IPS-15b (cell line): ENCODE results near the gene ZMIZ1.

Experiments
- H3K27me3 ChIP-seq: one replicate; pipeline ENCODE4 v1.6.1; 2013; ENCODE audit warnings: low read length; ENCODE audit not compliant: control insufficient read depth, insufficient read depth
- H3K36me3 ChIP-seq: one replicate; pipeline ENCODE4 v1.6.1; 2013; ENCODE audit warnings: low read length; ENCODE audit not compliant: control insufficient read depth, insufficient read depth
- H3K4me1 ChIP-seq: one replicate; pipeline ENCODE4 v1.6.1; 2013; ENCODE audit warnings: mild to moderate bottlenecking, low read length; ENCODE audit not compliant: control insufficient read depth, insufficient read depth
- H3K4me3 ChIP-seq: one replicate; pipeline ENCODE4 v1.5.1; 2013; ENCODE audit warnings: low read depth, low read length
- H3K9ac ChIP-seq: one replicate; pipeline ENCODE4 v1.6.1; 2013; ENCODE audit warnings: low read depth, mild to moderate bottlenecking, low read length
- H3K9me3 ChIP-seq: one replicate; pipeline ENCODE4 v1.6.1; 2013; ENCODE audit warnings: mild to moderate bottlenecking, low read length; ENCODE audit not compliant: control insufficient read depth, insufficient read depth

The ZMIZ1 gene

DNA sequence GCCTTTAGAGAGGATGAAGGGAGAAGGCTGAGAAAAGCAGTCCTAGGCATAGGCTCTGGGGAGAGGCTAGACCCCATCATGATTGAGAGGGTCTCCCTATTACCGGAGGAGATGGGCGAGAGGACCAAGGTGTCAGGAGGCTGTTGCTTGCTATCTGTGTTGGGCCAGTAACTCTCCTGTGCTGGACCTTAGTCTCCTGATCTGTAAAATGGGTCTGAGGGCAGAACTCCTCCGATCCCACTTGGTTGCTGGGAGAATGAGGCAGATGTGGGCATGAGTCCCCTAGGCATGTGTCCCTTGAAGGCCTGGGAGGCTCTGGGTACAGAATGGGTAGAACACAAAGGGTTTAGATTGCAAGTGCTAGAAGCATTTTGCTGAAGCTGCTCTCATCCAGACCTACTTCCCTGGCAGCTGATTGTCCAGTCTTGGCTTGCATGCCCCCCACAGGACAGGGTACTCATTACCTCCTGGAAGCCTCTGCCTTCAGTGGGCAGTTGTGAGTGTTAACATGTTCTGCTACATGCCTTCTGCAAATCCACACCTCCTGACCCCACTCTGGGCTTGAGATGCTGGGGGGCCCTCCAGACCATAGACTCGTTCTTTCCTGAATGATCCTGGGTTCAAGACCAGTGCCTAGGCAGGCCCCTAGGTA, 4.4 kb downstream of the ZMIZ1 start:
- no peaks in the 10 kb centered on the region for H3K27me3 ChIP-seq
- H3K9ac ChIP-seq, result no peak overlapping the region
- no peaks in the 10 kb centered on the region for H3K9me3 ChIP-seq
- peak overlapping the region; percentile 1 for H3K4me3 ChIP-seq
- H3K4me1 ChIP-seq, result peaks cover 20% of the 10 kb centered on the region
- no peaks in the 10 kb centered on the region for H3K36me3 ChIP-seq

DNA sequence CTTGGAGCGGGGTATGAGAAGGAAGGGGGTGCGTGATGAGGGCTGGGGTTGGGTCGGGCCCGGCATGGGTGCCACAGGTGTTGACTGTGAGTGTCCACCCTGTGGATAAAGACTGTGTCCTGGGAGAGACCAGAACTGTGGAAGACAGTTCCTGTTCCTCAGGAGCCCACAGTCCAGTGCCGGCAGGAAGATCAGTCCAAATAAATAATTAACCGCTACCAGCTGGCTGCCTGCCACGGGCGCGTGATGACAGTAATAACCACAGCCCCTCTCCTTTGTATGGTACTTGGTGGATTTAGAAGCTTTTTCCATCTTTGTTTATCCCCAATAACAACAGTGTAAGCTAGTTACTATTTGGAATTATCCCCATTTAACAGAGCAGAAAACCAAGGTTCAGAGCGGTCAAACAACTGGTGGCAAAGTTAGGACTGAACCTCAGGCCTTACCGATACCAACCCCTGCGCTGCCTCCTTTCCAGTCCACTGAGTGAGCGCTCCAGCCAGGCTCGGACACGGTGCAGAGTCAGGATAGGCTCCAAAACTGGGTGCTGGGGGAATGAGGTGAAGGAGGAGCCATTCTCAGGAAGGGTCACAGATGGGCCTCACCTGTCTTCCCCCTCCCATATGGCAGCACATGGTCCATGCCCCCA, 5.1 kb downstream of the ZMIZ1 start:
- Histone ChIP-seq H3K36me3 (no peaks in the 10 kb centered on the region), H3K9ac (no peak overlapping the region), H3K4me3 (no peak overlapping the region), H3K4me1 (peaks cover 26% of the 10 kb centered on the region), H3K9me3 (no peaks in the 10 kb centered on the region), H3K27me3 (no peaks in the 10 kb centered on the region)

DNA sequence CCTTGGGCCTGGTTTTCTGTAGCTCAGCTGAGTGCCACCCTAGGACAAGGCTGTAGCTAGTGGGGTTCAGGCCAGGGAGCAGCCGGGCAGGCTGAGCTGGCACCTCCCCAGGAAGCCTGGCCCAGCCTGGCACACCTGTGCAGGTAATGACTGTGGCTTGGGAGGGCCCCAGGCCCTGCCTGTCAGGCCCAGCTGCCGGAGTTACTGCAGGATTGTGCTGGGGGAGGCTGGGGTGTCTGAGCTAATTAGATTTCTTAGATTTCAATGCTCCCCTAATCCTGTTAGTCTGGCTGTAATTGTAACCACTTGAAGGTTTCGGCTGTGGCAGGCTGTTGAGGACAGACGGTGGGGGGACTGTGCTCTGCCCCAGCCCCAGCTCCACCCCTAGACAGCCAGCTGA, 6.0 kb downstream of the ZMIZ1 start:
- Histone ChIP-seq H3K9ac (no peak overlapping the region), H3K4me3 (no peak overlapping the region), H3K9me3 (no peaks in the 10 kb centered on the region), H3K27me3 (no peaks in the 10 kb centered on the region), H3K36me3 (peaks cover 4% of the 10 kb centered on the region), H3K4me1 (peaks cover 30% of the 10 kb centered on the region)

DNA sequence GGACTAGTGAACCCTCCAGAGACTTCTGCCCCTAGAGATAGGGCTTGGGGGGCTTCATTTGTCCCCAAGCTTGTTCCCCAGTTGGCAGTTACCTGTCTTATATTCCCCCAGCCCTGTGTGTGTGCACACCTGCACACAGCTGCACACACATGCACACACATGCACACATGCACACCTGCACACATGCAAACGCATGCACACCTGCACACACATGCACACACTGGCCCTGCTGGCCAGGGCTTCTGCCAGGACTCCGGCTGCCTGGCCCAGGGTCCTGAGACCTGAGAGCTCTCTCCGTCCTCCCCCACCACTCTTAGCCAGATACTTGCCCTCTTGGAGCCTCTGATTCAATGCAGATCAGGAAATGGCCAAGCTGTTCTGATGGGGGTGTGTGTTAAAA, 6.7 kb downstream of the ZMIZ1 start:
- H3K9ac ChIP-seq, result peak overlapping the region; percentile 29
- H3K9me3 ChIP-seq, result no peaks in the 10 kb centered on the region
- H3K4me3 ChIP-seq, result no peak overlapping the region
- H3K36me3 ChIP-seq, result peaks cover 4% of the 10 kb centered on the region
- peaks cover 30% of the 10 kb centered on the region for H3K4me1 ChIP-seq
- no peaks in the 10 kb centered on the region for H3K27me3 ChIP-seq

DNA sequence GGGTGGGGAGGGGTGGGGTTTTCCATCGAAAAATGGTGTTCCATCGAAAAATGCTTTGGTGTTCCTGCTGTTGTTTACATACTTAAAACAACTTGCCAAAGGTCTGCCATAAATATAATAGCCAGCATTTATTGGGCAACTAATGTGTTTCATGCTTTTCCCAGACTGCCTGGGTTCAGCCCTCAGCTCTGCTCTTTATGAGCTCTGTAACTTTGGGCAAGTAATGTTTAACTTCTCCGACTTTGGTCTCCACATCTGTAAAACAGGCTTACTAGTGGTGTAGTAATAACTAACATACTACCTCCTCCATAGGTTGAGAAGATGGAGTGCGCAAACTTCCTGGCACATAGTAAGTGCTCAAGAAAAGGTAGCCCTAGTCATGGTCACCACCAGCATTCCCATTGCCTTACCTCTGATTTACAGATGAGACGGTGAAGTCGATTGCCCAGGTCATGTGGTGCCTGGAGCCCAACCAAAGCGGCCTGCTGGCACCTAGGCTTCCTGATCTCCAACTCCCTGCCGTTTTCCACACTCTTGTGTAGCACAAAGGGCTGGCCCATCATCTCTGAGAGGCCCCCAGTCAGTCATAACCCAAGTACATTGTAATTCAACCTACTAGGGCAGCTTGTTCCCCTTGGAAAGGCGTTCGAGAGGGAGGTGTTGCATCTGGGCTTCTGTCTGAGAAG, 8.9 kb downstream of the ZMIZ1 start:
- Histone ChIP-seq H3K4me3 (no peak overlapping the region), H3K27me3 (no peaks in the 10 kb centered on the region), H3K9me3 (no peaks in the 10 kb centered on the region), H3K36me3 (peaks cover 6% of the 10 kb centered on the region), H3K9ac (no peak overlapping the region), H3K4me1 (peaks cover 27% of the 10 kb centered on the region)

DNA sequence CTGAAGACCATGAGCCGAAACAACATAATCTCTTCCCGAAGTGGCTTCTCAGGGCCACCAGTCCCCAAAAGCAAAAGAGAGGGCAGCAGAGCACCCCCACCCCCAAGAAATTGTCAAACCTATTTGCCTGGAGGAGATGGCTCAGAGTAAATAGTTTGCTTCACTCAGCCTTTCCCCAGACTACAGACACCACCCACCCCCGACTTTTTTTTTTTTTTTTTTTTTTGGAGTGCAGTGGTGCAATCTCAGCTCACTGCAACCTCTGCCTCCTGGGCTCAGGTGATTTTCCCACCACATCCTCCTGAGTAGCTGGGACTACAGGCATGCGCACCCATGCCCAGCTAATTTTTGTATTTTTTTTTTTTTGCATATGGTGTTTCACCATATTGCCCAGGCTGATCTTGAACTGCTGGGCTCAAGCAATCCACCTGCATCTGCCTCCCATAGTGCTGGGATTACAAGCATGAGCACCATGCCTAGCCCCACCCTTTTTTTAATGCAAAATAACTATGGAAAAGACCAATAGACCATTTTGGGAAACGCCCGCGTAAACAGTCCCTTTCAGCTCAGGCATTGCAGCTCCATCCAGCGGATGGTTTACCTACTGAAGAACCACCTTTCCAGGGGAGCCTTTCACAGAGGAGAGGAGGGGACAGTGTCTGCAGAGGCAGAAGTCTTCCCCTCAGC, 9.7 kb downstream of the ZMIZ1 start:
- Histone ChIP-seq H3K9me3 (no peaks in the 10 kb centered on the region), H3K4me3 (no peak overlapping the region), H3K9ac (no peak overlapping the region), H3K4me1 (peaks cover 21% of the 10 kb centered on the region), H3K27me3 (no peaks in the 10 kb centered on the region), H3K36me3 (peaks cover 6% of the 10 kb centered on the region)

DNA sequence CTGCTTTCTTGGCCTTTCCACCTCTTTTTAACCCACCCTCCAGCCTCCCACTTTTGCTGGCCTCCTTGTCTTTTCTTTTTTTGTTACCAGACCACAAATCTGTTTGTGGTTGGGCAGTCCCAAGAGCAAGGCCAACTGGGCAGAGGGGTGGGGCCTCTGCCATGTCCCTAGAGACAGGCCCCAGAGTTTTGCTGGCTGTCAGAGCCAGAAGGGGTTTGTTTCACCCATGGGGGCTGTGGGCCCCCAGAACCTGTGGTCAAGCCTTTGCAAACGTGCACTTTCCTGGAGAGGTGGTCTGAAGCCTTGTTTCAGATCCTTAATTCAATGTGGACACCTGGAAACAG, 10.3 kb downstream of the ZMIZ1 start:
- Histone ChIP-seq H3K36me3 (peaks cover 6% of the 10 kb centered on the region), H3K4me1 (peaks cover 27% of the 10 kb centered on the region), H3K27me3 (no peaks in the 10 kb centered on the region), H3K9ac (no peak overlapping the region), H3K9me3 (no peaks in the 10 kb centered on the region), H3K4me3 (no peak overlapping the region)

DNA sequence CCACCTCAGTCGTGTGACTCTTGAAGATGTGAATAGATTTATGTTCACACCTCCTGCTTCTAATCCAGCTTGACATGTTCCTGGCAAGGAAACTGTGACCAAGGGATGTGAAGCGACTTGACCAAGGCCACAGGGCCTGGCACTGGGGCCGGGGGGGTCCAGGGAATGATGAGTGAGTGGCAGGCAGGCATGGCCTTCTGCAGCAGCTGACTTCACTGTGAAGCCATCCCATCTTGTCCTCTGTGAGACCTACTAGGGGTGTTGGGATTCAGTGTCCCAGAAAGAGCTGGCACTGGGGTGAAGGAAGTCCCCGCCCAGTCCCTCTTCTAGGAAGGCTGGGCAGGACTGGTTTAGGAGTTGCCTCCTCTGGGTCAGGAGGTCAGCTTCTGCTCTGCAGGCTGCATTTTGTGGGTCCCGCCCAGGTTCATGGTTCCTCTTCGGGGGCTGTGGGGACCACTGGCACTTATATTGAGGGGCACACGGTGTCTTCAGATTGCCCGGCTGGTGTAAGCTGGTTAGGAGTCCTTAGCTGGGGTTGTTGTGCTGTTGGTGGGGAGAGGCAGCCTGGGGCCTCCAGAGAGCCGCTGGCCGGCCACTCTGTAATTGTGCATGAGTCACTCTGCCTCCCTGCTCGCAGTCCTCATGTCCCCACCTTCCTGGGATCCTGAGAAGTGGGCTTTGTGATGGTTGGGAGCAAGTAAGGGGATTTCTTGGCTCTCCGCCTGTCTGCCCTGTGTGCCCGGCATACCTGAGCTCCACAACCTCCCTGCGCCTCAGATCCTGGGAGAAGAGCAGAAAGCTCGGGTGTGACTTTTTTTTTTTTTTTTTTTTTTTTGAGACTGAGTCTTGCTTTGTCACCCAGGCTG, 11.0 kb downstream of the ZMIZ1 start:
- no peak overlapping the region for H3K9ac ChIP-seq
- H3K4me1 ChIP-seq, result peaks cover 31% of the 10 kb centered on the region

DNA sequence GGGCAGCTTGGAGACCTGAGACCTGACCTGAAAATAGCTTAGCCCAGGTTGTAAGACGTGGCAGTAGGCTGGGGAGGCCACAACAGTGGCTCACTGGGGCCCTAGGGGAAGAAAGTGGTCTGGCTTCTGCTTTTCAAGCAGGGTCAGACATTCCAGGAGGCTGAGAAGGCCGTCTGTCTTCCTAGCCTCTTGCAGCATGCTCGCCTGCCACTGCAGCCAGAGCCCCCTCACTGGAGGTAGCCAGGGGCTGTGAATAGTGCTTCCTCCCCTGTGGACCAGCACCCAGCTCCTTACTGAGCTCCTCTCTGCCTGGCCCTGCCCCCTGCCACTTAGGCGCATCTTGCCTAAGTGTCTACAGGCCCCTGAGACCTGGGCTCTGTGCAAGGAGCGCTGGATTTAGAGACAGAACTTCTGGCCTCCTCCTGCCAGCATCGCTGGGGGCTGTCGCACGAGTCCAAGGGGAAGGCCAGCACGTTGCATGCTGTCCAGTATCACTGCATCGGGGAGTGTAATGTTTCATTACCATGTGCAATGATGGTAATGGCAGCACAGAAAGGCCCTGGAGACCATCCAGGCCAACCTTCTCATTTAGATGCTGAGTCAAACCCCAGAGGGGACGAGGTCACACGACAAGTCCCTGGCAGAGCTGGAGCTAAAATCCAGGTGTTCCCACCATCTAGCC, 12.7 kb downstream of the ZMIZ1 start:
- Histone ChIP-seq H3K9ac (no peak overlapping the region), H3K4me1 (peaks cover 36% of the 10 kb centered on the region), H3K27me3 (no peaks in the 10 kb centered on the region), H3K9me3 (no peaks in the 10 kb centered on the region), H3K4me3 (no peak overlapping the region), H3K36me3 (peaks cover 9% of the 10 kb centered on the region)

More for the DNA sequence above, 11.0 kb downstream of the ZMIZ1 start:
- H3K9me3 ChIP-seq, result no peaks in the 10 kb centered on the region
- no peaks in the 10 kb centered on the region for H3K27me3 ChIP-seq
- H3K4me3 ChIP-seq, result no peak overlapping the region
- H3K36me3 ChIP-seq, result peaks cover 9% of the 10 kb centered on the region

DNA sequence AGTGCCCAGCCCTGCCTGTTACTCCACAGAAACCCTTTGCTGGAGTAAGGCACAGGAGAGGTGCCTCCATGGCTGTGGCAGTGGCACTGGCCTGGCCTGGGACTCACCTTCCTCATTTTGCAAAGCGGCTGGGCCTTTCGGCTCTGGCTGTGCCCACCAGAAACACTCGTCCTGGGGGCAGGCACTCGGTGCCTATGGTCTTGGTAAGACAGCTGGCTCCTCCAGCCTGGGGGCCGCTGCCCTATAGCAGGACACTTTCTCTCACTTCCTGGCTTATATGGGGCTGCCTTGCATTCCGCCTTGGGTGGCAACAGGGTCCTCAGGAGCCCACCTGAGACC, 13.2 kb downstream of the ZMIZ1 start:
- Histone ChIP-seq H3K4me3 (no peak overlapping the region), H3K27me3 (no peaks in the 10 kb centered on the region), H3K4me1 (peaks cover 35% of the 10 kb centered on the region), H3K9me3 (no peaks in the 10 kb centered on the region), H3K9ac (no peak overlapping the region), H3K36me3 (peaks cover 9% of the 10 kb centered on the region)
